ENCODE measurements around the gene LRRC14B.
A peak's percentile ranks its signal among the peaks of the same experiment; 100 is the strongest.
"Not testable (repeated sequence)": the region's sequence is repeated elsewhere in the genome, so short reads cannot be mapped to it uniquely, and the experiment has no call there.

The LRRC14B gene

DNA sequence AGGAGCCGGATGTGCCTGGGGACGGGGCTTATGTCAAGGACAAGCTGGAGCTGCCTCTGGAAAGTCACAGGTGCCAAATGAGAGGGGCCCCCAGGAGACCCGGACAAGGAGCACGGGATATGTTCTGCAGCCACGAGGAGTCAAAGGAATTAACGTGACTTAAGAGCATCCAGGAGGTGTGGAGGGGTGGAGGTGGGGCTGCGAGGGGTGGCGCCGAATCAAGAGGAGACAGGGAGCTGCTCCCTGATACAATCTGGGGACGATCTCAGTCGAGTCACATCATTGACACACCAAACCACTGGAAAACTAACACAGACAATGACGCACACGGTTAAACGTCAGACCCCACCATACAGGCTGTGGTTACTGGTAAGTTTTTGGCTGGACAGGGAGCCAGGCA is 16.3 kb downstream of the LRRC14B start:
- no peak for DNase-seq (ENCODE audit: low read depth in 2 of 2)

DNA sequence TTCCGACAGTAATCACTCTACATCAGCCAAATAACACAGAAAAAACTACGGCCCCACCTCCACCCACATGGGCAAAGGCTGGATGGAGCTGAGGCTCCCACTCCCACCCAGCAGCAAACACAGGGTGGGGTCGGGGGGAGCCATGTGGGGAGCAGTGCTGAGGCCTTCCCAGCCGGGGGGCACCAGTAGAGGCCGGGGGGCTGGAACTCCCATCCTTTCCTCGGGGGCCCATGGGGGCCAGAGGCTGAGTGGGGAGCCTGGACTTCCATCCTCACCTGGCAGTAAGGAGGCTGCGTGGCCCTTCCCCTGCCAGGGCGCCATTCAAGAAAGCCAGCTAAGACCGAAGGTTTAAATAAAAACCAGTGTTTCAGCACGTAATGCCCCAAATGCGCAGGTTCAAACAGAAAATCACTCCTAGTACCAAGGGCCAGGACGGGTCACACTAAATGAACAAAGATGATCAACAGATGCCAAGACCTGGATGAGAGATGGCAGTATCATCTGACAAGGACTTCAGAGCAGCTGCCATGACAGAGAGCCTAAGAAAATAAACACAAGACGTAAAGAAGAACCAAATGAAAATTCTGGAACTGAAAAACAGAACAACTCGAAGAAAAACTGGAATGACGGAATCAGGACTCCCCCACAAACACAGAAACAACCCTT is 17.3 kb downstream of the LRRC14B start:
- DNase-seq (ENCODE audit: low read depth in 2 of 2) = no peak

DNA sequence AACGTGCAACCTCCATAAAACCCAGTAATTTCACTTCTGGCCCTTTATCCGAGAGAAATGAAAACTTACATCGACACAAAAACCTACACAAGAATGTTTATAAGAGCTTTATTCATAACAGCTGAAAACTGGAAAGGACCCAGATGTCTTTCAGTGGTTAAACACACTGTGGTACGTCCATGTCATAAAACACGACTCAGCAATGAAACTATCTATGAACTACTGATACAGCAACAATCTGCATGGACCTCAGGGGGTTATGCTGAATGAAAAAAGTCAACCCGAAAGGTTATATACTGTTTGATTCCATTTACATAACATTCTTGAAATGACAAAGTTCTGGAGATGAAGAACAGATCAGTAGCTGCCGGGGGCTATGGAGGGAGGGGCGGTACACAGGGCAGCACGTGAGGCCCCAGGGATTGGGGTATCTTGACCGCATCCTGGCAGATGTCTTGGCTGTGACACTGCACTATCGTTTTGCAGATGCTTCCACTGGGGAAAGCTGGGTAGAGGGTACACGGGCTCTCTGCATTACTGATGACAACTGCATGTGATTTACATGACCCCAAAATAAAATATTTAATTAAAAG is 22.6 kb downstream of the LRRC14B start:
- no peak for DNase-seq (ENCODE audit: low read depth in 2 of 2)

DNA sequence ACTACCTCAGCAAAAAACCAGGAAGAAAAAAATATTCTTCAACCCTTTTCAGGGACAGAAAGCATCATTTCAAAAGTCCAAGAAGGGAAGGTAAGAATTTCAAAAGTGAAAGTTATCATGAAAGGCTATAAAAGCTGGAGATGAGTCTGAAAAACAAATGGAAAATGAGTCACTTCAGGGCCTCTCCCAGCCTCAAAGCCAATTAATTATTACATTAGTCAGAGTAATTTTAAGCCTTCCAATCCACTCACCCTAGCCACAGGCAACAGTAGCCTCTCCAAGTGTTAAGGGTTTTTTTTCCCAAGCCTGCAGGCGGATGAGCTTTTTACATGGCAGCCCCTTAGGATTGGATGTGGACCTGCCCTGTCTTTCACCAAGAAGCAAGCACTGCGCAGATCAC is 24.0 kb downstream of the LRRC14B start:
- DNase-seq (ENCODE audit: low read depth in 2 of 2) = not testable (repeated sequence)

DNA sequence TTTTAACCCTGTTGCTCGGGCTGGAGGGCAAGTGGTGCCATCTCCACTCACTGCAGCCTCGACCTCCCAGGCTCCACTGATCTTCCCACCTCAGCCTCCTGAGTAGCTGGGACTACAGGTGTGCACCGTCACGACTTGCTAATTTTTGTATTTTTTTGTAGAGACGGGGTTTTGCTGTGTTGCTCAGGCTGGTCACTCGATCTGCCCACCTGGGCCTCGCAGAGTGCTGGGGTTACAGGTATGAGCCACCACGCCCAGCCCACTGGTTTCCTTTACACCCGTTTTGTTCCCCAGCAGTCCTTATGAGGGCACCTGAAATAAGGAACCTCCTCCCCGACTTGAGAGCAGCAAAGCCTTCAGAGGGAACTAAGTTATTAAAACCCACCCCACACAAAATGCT is 24.8 kb downstream of the LRRC14B start:
- not testable (repeated sequence) for DNase-seq (ENCODE audit: low read depth in 2 of 2)

DNA sequence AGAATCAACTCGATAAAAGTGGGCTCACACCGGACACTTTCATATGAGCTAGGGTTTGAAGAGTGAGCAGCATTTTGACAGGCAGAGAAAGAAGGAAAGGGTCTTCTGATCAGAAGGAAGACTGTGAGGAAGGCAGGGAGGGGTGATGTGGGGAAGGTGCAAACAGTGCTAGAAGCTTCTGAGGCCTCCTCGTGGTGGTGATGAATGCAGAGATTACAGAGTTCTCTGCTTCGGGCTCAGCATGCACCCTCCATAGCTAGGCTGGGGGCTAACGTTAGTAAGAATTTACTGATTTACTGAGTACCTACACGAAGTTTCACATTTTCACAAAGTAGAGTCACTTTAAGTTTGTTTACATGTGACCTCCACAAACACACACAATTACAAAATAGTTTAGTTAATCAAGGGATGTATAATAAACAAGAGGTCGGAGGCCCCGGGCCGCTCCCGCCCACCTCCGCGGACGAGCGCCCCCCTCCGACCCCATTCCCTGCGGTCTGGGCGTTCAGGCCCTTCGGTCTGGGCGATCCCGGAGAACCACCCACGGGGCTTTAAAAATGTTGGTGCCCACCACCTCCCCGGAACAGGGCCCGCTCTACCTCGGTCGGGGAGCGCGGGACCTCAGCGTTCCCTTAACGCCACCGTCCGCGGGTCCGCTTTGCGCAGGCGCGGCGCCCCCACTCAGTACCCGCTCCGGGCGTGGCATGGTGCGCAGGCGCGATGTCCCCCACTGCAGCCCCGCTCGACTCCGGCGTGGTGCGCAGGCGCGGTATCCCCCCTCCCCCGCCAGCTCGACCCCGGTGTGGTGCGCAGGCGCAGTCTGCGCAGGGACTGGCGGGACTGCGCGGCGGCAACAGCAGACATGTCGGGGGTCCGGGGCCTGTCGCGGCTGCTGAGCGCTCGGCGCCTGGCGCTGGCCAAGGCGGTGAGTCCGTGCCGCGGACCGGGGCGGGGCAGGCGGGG is 26.5 kb downstream of the LRRC14B start, which contains the start of the genes CCDC127 and SDHA:
Gene CCDC127, minus strand, starts transcription at position 660 of the 963 bp plus-strand sequence. CDS start 1,304 bp downstream, outside the sequence.
Gene SDHA, plus strand, starts transcription at position 827 of the 963 bp plus-strand sequence. Its CDS starts 36 bp downstream, at position 863.
- DNase-seq (ENCODE audit: low read depth in 2 of 2) = peak; percentile 96 to 97

DNA sequence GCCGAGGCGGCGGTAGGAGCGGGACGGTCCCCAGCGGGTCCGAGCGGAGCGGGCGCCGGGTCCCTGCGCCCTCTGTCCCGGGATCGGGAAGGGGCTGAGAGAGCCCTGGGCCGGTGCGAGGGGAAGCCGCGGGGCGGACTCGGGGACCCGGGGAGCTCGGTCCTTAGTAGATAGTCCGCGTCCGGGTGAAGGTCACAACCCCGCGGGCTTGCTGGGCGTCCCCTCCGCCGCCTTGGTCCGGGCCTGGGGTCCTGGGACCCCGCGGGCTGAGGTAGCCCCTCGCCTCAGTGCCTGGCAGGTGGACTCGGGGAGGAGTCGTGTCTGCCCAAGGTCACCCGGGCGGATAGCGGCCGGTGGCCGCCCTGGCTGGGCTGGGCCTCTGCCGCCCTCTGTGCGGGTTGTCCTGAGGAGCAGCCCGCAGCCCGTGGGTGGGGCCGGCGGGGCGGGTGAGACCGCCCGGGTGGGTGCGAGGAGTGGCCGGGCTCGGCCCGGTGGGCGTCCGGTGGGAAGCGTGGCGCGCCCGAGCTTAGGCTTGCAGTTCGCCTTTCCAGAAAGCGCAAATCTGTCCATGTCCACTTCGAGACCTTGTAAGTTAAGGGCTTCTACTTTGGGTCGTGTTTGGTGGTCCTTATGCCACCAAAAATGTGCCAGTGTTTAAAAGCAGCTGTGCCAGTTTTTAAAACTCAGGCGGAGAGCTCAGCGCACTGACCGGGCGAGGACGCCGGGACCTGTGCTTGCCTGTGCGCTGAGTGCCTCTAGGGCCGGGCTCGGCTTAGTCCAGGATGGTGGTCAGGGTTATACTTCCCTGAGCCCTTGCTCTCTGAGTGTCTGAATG is 27.4 kb downstream of the LRRC14B start:
- DNase-seq (ENCODE audit: low read depth in 2 of 2) = no peak

DNA sequence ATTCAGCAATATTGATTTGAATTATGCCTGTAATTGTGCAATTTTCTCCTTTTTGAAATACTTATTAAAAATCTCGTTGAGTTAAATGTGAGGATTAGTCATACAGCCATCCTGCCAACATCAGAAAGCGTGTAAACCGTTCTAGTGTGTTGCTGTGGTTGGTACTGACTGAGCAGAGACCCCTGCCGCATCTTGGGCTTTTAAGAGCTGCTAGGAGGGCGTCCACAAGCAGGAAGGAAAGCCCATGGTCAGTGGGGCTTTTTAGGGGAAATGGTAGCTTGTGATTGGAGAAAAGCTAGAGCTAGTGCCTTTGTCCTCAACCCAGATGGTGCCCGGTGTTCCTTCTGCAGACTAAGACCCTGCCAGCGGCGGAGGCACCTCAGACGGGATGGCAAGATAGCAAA is 28.2 kb downstream of the LRRC14B start:
- no peak for DNase-seq (ENCODE audit: low read depth in 2 of 2)

DNA sequence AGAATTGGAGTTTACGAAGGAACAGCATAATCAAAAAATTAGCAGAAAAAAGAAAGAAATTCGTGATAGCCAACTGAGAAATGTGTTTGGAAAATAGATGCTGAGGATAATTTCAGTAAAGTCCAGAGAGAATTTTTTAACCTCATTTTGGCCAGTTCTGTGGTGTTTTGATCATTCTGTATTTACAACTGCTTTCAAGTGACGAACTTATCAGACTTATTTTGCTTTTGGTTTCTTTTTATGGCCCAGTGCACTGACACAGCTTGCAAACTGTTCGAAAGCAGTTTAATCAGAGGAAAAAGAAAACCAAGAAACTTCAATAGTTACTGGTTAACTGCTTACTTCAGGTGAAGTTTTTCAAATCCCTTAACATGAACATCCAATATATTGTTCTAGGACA is 28.7 kb downstream of the LRRC14B start:
- no peak for DNase-seq (ENCODE audit: low read depth in 2 of 2)

DNA sequence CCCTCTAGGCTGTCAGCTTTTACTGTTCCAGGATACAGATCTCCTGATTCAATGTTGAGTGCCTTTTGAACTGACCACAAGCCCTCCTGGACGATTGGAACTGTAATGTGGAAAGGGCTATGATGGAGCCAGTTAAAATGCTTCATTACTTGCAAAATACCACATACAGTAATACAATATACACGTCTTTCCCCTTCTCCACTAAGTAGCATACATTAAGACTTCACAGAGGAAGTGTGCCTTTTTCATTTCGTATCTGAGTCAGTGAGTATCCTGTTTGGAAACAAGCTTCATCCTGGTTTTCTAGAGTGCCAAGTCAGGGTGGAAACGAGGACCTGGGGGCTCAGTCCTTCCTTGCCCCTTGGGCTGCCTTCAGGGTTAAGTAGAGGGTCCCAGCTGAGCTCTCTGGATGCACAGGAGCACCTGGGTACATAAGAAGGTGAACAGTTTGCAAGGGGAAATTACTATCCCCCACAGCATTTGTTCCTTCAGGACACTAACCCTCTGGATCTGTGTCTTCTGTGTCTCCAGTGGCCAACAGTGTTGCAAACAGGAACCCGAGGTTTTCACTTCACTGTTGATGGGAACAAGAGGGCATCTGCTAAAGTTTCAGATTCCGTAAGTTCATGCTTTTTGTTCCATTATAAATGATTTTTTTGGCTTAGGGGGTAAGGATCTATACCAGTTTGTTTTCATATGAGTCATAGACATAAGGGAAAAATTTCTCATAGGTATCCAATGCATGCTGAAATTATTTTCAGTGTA is 31.8 kb downstream of the LRRC14B start:
- DNase-seq (ENCODE audit: low read depth in 2 of 2) = not testable (repeated sequence)

DNA sequence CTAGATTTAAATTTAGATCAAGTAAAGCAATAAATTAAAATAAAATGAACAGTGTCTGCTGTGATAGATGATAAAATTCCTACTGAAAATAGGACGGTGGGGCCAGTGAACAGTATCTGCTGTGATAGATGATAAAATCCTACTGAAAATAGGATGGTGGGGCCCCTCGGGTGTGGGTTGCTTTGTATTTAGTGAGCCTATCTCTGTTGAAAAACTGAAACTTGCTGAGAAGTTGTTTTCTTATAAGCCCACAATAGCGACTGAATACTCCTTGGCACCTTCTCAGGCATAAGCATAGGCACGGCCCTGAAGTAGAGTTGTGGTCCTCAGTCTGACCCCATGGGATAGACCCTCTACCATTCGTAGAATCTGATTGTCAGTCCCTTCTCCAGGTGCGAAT is 32.5 kb downstream of the LRRC14B start:
- DNase-seq (ENCODE audit: low read depth in 2 of 2) = no peak

DNA sequence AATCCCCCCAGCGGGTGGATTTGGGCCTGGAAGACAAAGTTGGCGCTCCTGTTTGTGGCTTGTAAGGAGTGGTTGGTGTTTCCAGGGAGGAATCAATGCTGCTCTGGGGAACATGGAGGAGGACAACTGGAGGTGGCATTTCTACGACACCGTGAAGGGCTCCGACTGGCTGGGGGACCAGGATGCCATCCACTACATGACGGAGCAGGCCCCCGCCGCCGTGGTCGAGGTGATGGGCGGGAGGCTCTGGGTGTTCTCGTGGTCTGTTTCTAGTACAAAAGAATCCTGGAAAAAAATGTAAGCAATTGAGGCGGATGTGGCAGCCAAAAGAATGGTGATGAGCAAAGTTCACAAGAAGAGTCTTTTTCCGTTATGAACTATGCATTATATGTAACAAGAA is 34.0 kb downstream of the LRRC14B start:
- DNase-seq (ENCODE audit: low read depth in 2 of 2) = no peak

DNA sequence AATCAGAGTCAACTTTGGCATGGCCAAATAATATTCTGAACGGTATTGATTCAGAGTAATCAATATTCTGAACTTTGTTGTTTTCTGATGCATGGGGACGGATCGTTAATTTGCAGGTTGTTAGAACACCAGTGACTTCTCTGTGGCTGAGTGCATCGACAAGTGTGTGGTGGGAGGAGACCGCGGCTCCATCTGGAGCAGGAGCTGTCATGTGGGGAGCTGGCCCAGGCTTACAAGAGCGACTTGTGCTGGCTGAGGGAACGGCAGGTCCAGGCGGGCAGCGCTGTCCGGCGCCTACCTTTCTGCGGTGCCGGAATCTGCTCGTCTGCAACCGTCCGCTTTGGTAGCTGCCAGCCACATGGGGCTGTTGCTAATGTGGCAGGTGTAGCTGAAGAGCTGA is 36.1 kb downstream of the LRRC14B start:
- not testable (repeated sequence) for DNase-seq (ENCODE audit: low read depth in 2 of 2)

DNA sequence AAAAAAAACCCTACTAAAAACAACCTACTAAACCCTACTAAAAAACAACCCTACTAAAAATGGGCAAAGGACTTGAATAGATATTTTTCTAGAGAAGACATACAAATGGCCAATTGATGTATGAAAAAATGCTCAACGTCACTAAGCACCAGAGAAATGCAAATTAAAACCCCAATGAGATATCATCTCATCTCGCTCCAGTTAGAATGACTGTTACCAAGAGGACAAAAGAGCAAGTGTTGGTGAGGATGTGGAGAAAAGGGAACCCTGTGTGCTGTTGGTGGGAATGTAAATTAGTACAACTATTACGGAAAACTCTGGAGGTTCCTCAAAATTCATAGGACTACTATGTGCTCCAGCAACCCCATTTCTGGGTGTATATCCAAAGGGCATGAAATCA is 37.6 kb downstream of the LRRC14B start:
- DNase-seq (ENCODE audit: low read depth in 2 of 2) = no peak

DNA sequence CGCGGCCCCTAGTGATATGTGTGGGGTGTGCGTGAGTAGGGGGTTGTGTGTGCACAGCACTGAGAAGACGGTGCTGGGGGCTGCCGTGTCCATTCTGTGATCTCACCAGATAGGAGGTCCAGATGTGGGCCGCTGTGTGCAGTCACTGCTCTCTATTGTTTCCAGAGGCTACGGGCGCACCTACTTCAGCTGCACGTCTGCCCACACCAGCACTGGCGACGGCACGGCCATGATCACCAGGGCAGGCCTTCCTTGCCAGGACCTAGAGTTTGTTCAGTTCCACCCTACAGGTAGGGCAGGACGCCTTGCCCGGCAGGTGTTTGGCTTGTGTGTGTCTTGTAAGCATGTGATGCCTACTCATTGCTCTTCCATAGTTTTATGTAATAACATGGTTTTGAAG is 39.4 kb downstream of the LRRC14B start:
- DNase-seq (ENCODE audit: low read depth in 2 of 2) = no peak

DNA sequence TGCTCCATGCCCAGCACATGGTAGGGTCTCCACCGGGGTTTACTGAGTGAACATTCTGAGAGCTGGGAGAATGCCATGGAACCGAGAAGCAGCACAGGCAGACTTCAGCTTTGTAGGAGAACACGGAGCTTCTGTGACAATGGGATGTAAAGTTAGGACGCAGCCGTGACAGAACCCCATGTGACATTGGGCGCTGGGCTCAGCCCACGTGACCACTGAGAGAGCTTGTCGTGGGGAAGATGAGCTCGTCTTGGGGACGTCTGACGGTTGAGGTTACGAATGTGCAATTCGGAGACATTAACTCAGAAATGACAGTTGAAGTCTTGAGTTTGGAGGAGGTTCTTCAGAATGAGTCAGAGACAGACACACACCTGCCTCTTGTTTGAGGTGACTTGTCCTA is 40.4 kb downstream of the LRRC14B start:
- DNase-seq (ENCODE audit: low read depth in 2 of 2) = no peak

DNA sequence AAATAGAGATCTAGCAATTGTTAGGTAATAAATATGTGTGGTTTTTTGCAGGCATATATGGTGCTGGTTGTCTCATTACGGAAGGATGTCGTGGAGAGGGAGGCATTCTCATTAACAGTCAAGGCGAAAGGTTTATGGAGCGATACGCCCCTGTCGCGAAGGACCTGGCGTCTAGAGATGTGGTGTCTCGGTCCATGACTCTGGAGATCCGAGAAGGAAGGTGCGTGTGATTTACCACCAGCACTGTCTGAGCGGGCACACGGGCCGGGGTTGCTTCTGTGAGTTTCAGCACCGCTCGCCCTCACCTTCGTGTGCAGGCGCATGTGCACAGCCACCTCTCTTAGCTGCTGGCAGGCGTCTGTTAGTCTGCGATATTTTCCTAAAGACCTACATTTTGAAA is 42.1 kb downstream of the LRRC14B start:
- not testable (repeated sequence) for DNase-seq (ENCODE audit: low read depth in 2 of 2)

DNA sequence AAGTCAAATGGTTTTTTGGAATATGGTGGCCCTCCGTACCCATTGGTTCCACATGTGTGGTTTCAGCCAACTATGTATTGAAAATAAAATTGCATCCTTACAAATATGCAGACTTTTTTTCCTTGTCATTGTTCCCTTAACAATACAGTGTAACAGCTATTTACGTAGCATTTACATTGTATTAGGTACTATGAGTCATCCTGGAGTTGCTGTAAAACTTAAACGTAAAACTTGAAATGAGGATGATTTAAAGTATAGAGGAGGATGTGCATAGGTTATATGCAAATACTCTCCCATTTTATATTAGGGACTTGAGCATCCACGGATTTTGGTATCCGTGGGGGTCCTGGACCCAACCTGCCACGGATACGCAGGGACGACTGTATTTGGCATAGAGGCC is 43.2 kb downstream of the LRRC14B start:
- no peak for DNase-seq (ENCODE audit: low read depth in 2 of 2)

DNA sequence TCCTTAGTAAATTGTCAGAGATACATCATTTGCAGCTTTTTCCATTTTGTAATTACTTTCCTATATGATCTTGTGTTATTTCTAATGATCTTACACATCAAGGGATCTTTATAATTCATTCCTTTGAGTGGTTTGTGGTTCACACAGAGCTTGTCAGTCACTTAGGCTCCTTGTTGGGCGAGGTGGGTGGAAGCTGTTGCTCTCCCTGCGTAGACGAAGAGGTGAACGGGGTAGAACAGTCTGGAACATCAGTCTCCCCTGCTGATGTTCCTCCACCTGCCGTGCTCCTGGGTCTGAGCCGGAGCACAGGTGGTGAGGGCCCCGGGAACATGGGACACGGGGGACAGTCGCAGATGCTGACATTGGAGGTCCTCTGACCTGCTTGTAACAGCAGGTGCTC is 44.2 kb downstream of the LRRC14B start:
- DNase-seq (ENCODE audit: low read depth in 2 of 2) = not testable (repeated sequence)

DNA sequence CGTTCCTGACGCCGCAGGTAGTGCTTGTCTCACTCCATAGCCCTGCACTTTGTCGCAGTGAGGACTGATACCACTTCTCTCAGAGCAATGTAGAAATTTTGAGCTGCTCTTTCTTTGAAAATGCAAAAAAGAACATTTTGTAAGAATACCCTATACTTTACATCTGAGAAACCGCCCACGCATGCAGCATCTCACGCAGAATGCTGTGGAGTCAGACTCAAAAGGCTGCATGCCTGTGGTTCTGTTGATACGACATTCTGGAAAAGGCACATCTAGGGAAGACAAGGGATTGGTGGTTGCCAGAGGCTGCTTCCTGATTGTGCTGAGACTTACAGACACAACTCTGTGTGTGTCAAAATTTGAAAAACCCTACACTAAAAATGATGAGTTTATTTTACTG is 46.6 kb downstream of the LRRC14B start:
- DNase-seq (ENCODE audit: low read depth in 2 of 2) = not testable (repeated sequence)

DNA sequence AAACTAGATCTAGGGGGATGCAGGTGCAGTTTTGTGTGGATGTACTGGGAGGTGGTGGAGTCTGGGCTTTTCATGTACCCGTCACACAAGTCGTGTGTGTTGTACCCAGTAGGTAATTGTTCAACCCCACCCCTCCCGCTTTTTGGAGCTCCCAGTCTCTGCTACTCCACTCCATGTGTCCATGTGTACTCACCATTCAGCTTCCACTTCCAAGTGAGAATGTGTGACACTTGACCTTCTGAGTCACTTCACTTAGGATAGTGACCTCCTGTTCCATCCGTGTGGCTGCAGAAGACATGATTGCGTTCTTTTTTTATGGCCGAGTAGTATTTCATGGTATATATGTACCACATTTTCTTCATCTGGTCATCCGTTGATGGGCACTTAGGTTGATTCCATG is 49.3 kb downstream of the LRRC14B start:
- not testable (repeated sequence) for DNase-seq (ENCODE audit: low read depth in 2 of 2)

Measured in activated CD8-positive, alpha-beta memory T cell treated with anti-CD3 and anti-CD28 coated beads for 4 hours (primary cell).